ENCODE results near the gene OR10A3.

OR10A3 gene

DNA sequence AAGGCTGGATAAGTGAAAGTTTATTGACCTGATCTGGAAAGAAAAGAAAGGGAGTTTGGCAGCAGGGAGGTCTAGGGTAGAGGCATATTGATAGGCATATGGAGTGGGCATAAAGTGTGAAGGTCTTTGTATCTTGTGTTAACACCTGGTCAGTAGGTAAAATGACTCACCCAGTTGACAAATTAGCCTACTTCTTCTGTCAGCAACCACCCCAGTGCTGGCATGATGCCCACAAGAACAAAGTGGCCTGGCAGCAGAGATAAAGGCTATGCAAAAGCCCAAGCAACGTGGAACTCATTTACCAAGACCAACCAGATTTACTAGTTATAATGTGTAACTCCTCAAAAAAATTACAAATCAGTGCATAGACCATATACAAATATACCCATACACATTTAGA lies 4.9 kb downstream of the OR10A3 start:
- no peak for DNase-seq

DNA sequence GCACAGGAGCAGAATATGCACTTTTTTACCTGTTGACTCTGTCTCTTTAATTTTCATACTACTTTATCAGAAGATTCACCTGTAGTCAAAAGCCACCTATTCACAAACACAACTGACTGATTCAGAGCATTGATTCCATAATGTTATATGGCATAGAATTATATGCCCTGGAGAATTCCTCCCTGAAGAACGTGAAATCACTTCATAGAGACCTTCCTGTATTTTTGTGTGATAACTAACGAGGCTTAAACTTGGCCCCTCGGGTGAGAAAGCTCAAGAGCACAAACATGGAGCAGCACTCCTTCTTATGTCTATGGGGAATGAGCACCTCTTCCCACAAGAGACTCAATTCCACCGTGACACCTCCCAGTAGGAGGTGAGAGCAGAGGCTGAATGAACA lies 10.3 kb downstream of the OR10A3 start, which contains the start of gene OR10A6:
Gene OR10A6 (minus strand): TSS at position 101 of the 400 bp plus-strand sequence. CDS start 2,606 bp downstream, outside the sequence.
- no peak for DNase-seq

DNA sequence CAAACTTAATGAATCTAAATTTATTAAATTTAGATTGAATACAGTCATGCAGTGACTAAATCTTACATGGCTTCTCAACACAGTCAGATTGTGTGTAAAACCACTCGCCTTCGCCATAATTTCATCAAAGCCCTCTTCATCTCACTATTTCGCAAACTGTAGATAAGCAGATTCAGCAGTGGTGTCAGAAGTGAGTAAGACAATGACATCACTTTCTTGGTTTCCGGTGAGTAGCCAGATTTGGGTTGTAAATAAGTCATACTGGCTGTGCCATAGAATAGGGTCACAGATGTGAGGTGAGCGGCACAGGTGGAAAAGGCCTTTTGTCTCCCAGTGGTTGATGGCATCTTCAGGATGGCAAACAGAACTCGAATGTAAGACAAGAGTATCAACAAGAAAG lies 13.9 kb downstream of the OR10A3 start:
- DNase-seq, result no peak

DNA sequence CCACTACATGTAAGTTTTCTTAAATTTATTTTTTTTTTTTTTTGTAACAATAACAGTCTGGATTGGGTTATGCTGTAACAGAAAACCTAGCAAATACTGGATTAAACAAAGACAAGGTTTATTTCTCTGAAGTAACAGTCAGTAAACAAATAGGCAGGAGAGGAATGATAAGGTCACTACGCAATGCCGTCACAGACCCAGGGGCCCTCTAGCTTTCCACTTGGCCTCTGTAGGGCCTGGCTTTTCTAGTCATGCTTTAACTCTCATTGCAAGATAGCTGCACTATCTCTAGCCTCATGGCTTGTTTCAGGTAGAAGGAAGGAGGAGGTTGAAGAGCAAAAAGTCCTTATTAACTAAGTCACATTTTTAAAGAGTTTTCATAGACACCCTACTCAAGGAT lies 17.0 kb downstream of the OR10A3 start:
- no peak for DNase-seq

DNA sequence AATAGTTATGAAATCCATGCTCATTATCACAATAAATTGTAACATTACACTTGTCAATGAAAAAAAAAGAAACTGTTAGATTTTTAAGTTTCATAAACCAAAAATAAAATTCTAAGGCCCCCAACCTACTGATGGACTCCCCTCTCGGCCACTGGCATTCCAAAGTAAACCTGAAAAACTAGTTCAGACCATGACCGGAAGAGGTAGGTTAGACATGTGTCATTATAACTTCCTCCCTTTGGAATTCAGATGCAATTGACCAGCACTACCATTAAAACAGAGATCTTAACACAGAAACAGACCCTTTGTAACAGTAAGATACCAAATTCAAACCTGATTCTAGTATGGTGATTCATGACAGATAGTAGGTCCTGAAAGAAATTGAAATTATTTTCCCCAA lies 23.4 kb downstream of the OR10A3 start:
- no peak for DNase-seq

DNA sequence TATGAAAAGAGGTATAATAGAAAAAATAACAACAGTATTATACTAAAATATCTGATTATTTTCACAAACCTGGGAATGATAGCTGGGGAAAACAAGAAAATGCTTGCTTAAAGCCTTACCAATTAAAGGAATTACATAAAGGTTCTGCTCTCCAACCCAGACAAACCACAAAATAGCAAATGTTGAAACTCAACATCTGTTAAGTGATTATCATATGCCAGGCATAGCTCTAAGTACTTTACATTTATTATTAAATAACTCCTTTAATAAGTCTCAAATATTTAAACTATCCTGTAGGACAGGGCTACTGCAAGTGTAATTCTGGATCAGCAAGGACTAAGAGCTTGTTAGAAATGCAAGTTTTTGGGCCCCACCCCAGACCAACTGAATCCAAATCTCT lies 30.5 kb downstream of the OR10A3 start:
- no peak for DNase-seq

DNA sequence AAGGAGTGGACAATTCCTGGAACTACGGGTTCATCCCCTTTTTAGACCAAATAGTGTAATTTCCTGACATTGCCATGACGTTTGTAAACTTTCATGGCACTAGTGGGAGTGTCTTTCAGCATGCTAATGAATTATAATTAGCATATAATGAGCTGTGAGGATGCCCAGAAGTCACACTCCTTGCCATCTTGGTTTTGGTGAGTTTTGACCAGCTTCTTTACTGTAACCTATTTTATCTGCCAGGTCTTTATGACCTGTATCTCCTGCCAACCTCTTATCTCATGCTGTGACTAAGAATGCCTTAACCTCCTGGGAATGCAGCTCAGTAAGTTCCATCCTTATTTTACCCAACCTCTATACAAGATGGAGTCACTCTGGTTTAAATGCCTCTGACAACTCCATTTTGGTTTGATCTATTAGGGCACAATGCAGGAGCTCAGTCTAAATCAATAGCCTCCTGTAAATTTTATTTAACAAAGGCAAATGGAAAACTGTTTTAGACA lies 31.2 kb downstream of the OR10A3 start:
- no peak for DNase-seq

DNA sequence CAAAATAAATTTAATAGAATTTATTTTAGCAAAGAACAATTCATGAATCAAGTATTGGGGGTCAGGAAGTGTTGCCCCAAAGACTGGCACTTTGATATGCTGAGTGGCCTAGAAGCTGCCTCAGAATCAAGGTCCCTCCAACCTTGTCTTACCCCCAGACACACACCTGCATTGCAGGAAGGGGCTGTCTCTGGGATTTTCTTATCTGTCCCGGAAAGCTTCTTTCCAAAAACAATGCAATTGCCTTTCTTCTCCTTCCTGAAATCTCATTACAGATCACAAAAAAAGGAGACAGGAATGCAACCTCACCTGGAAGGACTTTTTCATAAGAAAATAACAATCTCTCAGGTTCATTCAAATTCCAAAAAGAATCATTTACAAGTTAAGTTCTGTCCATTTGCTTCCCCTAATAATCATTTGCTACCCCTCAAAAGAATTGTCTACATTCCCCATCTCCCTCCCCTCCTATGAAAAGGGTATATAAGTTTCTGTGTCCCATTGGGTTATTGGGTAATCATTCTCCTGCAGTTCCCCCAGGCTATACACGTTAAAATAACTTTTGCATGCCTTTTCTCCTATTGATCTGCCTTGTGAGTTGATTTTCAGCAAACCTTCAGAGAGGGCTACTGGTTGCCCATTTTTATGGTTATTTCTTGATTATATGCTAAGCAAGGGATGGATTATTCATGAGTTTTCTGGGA lies 31.8 kb downstream of the OR10A3 start:
- no peak for DNase-seq

DNA sequence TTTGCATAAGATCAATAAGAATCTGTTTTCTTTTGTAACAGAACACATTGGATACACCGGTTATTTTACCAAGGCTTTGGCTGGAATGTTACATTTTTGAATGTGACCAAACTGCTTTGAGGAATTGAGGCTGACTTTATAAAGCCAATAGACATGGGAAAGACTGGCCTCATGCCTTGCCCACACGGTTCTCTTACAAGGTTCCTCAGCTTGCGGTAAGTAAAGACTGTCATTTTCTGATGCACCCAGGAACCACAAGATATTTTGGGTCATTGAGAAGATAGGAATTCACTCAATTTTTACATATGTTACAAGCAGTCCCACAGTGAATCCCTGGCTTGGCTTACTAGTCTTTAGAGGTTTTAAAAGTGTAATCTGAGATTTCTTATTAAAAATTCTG lies 34.4 kb downstream of the OR10A3 start:
- no peak for DNase-seq

DNA sequence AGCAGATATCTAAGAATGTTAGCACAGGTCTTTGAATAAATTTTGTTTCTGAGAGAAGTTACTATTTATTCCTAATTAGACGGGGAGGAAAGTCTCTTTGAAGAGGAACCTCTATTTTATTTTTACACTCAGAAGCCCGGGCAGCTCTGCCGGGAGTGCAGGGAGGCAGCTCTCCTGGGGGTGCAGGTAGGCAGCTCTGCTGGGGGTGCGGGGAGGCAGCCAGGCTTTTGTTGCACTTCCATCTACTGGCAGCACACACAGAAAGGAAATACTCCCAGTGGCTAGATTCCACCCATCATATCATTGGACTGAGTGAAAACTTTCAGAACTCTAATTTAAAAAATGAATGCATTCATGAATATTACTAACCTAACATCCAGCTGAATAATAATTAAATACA lies 35.0 kb downstream of the OR10A3 start:
- no peak for DNase-seq

DNA sequence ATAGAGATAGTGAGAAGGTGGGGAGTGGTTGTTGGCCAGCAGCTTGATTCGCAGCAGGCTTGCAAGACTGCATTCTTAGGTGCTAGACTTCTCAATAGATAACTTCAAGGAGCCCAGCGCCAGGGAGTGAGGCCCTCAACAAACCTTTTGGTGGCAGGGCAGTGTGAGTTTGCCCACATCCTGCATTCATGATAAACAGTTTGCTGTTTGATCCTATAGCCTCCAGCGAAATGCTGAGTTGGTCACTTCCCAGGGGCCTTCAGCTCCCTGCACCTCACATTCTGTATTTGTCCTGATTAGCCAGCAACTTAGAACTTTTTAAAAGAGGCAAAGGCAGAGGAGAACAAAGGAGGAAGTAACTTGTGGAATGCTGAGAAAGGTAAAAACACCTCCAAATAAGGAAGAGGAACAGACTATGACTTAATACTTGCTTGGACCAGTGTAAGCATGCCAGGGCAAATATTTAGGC lies 35.5 kb downstream of the OR10A3 start:
- no peak for DNase-seq

DNA sequence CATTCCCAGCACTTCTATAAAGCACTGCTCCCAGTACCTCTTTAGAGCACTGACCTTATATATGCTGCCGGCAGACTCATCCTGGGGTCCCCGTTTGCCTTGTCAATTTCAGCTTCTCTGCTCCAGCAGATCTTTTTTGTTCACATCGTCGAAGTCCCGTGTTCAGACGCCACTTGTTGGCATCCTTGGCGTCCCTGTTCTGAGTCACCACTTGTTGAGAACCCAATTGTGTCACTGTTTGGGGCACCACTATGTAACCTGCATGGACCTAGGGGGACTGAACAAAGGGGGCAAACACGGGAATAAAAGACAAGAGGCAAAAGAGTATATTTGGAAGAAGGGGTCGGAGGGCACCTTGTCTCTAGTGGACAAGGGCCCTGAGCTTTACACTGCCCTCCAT lies 36.0 kb downstream of the OR10A3 start:
- no peak for DNase-seq

DNA sequence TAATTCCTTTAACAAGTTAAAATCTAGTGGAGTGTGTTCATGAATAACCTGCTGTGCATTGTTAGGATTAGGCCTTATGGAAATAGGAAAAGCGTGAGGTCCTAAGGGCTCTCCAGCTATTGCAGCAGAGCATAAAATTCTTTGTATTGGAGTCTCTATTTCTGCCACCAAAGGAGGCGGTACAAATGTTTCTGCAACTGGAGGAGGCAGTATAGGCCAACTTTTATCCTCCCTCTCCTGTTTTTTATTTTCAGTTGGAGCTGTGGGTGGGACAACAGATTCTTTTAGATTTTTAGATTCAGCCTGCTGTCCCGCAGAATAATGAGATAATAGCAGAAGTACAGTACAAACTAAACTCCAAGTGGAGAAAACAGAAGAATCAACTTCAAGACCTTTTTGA lies 36.6 kb downstream of the OR10A3 start:
- DNase-seq, result no peak

DNA sequence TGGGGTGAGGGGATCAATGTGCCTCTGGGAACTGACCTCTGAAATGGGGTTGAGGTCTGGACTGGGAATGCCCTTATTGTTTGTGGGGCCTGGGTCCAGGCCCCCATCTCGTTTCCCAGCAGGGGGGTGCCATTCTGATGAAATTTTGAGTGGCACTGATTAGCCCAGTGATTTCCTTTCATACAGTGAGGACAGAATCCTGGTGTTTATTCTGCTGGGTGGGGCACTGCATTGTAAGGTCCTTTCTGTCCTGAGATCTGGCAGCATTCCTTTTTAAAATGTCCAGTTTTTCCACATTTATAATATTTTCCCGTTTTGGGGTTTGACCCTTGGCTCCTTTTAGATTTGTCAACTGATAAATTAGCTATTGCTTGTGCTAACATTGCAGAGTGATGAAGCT lies 37.6 kb downstream of the OR10A3 start:
- no peak for DNase-seq

DNA sequence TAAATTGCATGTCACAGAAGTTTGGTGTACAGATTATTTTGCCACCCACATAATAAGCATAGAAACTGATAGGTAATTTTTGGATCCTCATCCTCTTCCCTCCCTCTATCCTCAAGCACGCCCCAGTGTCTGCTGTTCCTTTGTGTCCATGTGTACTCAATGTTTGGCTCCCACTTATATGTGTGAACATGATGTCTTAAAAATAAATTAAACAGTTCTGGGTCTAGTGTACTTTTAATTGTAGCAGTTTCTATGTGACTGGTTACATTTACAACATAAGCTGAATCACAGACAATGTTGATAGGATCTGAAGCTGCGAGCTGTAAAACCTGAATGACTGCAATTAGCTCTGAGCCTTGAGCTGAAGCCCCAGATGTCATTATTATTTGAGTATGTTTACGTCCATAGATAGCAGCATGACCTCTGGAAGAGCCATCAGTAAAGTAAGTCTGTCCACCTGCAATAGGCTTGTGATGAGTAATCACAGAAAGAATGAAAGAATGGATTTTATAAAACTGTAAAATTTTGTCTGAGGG lies 40.1 kb downstream of the OR10A3 start:
- DNase-seq, result no peak

DNA sequence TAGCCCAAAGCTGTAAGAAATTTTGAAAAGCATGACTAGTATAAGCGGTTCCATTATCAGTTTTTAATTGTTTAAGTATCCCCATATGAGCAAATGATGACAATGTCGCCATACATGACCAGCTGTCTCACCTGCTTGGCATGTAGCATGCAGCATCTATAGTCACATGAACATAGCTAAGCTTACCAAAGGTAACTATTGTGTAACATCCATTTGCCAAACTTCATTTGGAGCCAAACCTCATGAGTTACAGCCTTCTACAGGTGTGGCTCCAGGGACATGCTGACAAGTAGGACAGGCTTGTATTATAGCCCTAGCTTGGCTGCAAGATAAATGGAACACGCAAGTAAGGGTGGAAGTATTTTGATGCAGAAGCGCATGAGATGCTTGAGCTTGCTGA lies 40.8 kb downstream of the OR10A3 start:
- DNase-seq, result no peak

DNA sequence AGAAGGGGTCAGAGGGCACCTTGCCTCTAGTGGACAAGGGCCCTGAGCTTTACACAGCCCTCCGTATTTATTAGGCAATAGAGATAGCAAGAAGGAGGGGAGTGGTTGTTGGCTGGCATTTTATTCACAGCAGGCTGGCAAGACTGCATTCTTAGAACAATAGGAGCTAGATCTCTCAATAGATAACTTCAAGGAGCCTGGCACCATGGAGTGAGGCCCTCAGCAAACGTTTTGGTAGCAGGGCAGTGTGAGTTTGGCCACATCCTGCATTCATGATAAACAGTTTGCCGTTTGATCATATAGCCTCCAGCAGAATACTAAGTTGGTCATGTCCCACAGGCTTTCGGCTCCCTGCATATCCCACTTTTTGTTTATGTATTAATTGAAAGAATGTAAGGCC lies 42.1 kb downstream of the OR10A3 start:
- DNase-seq, result no peak

DNA sequence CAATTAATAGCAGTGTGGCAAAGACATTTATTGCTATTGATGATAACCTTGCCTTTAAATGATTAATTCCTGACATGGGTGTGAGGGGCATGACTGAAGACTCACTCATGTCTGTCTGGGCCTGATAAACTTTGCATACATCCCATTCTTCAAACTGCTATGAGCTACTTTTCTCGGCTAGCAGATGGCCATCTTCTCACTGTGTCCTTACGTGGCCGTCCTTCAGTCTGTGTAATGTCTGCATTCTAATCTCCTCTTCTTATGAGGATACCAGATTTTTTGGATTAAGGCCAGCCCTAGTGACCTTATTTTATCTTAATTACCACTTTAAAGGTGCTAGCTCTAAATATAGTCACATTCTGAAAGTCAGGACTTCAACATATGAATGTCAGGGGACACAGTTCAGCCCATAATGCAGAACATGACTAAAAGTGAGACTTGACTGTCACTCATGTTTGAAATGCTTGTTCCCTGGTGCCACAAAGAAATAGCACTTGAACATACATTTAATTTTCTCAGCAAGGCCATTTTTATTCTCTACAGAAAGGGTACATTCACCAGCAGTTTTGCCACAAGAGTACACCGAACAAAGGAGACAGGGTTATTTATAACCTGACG lies 42.7 kb downstream of the OR10A3 start:
- DNase-seq, result no peak

DNA sequence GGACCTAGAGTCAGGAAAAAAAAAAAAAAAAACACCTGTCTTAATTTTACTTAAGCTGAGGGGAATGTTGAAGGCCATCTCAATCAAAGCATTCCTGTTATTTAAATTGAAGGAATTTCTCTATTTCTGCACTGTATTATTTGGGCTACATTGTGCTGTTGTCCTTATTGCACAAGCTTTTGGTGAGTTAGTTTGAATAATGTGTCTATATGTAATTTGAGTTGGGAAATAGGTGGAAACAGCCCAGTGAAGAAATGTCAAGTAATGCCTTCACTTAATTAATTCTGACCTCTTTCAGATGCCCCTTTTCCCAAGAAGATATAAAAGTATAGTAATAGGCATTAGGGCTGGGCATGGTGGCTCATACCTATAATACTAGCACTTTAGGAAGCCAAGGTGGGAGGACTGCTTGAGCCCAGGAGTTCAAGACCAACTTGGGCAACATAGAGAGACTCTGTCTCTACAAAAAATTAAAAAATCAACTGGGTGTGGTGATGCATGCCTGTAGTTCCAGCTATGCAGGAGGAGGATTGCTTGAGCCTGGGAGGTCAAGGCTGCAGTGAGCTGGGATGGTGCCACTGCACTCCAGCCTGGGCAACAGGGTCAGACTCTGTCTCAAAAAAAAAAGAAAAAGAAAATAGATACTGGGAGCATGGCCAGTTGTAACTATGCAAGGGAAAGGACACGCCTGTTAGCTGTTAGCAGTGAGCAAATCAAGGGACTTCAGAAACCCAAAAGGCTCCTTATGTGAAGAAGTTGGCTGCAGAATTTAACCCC lies 45.3 kb downstream of the OR10A3 start:
- no peak for DNase-seq

DNA sequence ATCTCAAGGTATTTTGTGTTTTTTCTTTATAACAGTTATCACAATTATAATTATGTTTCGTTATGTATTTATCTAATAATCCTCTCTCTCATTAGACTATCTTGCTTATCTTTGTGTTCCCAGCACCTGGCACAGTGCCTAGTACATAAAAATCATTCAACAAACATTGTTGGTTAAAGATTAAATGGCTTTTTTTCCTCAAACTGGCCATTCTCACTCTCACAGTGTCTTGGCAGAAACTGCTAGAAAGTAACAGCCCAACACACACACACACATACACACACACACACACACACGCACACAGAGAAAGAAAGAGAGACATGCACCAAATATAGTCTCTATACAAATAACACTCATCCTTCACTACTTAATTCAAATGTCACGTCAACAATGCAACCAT lies 47.3 kb downstream of the OR10A3 start:
- DNase-seq, result no peak

DNA sequence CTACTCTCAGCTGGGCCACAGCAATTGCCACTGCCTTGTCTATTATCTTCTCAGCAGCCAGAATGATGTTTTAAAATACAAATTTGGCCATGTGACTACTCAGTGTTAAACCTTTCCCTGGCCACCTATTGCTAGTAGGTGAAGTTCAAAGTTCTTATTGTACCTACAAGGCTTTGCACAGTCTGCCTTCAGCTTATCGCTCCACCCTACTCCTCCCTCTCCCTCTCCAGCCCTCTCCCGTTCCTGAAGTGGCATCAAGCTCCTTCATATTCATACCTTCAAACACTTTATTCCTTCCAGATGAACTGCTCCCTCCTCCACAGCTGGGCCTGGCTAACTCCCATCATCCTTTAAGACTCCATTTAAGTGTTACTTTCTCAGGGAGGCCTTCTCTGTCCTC lies 47.7 kb downstream of the OR10A3 start:
- DNase-seq, result no peak

DNA sequence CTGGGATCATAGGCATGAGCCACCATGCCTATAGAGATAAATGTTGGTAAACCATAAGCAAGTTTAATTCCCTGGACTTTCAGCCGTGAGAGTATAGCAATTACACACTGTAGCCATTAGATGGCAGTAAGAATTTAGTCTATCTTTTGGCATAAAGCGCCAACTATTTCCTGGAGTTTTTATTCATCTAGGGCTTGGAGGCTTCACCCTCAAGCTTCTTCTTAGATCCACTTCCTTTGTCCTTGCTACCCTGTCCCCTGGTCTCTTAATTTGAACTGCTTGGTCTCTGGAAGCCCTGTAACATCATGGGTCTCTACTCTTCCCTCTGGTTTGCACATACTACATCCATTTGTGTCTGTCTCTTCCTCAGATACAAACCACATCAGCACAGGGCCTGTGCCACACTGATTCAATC lies 48.7 kb downstream of the OR10A3 start:
- no peak for DNase-seq

DNA sequence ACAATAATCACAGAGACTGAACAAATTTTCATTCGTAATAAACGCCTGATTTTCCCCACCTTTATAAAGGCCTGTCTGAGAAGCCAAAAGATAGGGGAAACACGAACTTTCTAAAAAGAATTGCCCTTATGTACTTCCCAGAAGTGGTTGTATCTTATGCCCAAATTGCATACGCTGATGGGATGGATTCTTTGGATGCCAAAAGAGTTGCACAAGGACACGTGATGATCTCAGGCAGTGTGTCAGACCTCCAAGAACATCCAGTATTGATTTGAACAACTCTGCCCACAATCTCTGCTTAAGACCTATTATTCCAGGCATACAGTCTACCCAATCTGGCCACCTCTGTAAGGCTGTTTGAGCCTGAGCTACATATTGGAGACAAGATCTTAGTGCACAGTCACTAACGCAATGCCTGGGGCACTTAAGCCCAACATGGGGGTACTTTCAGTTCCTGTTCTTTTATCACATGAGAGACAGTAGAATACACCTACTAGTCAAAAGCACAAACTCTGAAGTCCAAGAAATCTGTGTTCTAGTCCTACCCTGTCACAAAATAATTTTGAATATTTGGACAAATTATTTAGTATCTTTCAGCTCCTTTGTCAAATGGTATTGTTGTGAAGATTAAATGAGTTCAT lies 49.3 kb downstream of the OR10A3 start:
- no peak for DNase-seq

Measured in activated gamma-delta T cell (primary cell).